Activated CD4-positive, alpha-beta T cell treated with anti-CD3 and anti-CD28 coated beads, Interleukin-2, amount 10 ng/mL, durations not matched to agents 24 days and 14 days (primary cell): ENCODE results near the gene LRFN5. TPM values are rescaled to one million over a fixed set of nuclear protein-coding genes. Genes with fewer than 3 reads are reported as not detected.
"Not testable (repeated sequence)": the region's sequence is repeated elsewhere in the genome, so short reads cannot be mapped to it uniquely, and the experiment has no call there.

Source experiments
- DNase-seq: peaks from one replicate; pipeline ENCODE4 v3.0.0; 2022
- H3K27ac Mint-ChIP-seq: one replicate; pipeline ENCODE4 v1.8.0; 2022; ENCODE audit warnings: mild to moderate bottlenecking, mixed read lengths
- H3K27me3 Mint-ChIP-seq: one replicate; pipeline ENCODE4 v1.8.0; 2022; ENCODE audit warnings: mixed read lengths
- H3K36me3 Mint-ChIP-seq: one replicate; pipeline ENCODE4 v1.8.0; 2022; ENCODE audit warnings: low read depth, mild to moderate bottlenecking, mixed read lengths
- H3K4me1 Mint-ChIP-seq: one replicate; pipeline ENCODE4 v1.8.0; 2021; ENCODE audit warnings: mixed read lengths
- H3K4me3 Mint-ChIP-seq: one replicate; pipeline ENCODE4 v1.8.0; 2022; ENCODE audit warnings: mild to moderate bottlenecking, moderate library complexity, mixed read lengths
- H3K9me3 Mint-ChIP-seq: one replicate; pipeline ENCODE4 v1.8.0; 2021; ENCODE audit warnings: mixed read lengths
- intact Hi-C: fragments of 100-400 bp; cut with micrococcal nuclease; formaldehyde crosslinking; loops from one replicate; pipeline ENCODE4 v1.15.1; 2023
- total RNA-seq: library from RNA; stranded (reverse); gene quantifications from 2 replicates; pipeline ENCODE4 v1.2.3, GENCODE V29; 2022

Gene LRFN5
- total RNA-seq, 1 donor from 2014 or later: not detected

- Mint-ChIP-seq H3K27ac (no peak overlapping the region), H3K27me3 (no peaks in the 10 kb centered on the region), H3K4me3 (no peak overlapping the region), H3K4me1 (no peaks in the 10 kb centered on the region), H3K9me3 (no peaks in the 10 kb centered on the region), H3K36me3 (no peaks in the 10 kb centered on the region)
- intact Hi-C loops: no loop called here
- DNase-seq: no peak
Measured at GRCh38 chr14:41663473-41663850, 56.8 kb downstream of the LRFN5 start.

GRCh38 chr14:41666301-41666700 is 59.6 kb downstream of the LRFN5 start:
- no peak for DNase-seq
- H3K27ac Mint-ChIP-seq: no peak overlapping the region
- no peaks in the 10 kb centered on the region for H3K27me3 Mint-ChIP-seq
- no peaks in the 10 kb centered on the region for H3K9me3 Mint-ChIP-seq
- H3K36me3 Mint-ChIP-seq: no peaks in the 10 kb centered on the region
- no peaks in the 10 kb centered on the region for H3K4me1 Mint-ChIP-seq
- no peak overlapping the region for H3K4me3 Mint-ChIP-seq
- intact Hi-C loops: no loop called here

DNA sequence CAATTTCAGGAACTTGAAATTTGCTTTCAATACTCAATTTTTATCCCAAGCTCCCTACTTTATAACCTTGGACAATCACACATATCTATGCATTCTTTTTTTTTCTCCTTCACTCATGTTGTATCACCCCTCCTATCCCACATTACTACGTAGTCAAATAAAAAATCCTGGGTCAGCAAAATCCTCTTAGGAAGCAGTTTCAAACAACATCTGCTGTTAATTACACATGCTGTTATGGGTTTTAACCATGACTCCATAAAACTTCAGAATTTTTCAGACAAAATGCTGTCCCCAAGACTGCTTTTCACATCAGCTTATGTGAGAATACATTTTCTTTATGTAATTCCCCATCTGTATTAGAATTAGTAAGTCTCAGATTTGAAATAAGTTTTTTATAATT is 61.7 kb downstream of the LRFN5 start:
- no peaks in the 10 kb centered on the region for H3K4me1 Mint-ChIP-seq
- no peaks in the 10 kb centered on the region for H3K27me3 Mint-ChIP-seq
- H3K36me3 Mint-ChIP-seq: no peaks in the 10 kb centered on the region
- intact Hi-C loops: no loop called here
- H3K9me3 Mint-ChIP-seq: no peaks in the 10 kb centered on the region
- H3K27ac Mint-ChIP-seq: no peak overlapping the region
- no peak for DNase-seq
- H3K4me3 Mint-ChIP-seq: no peak overlapping the region

DNA sequence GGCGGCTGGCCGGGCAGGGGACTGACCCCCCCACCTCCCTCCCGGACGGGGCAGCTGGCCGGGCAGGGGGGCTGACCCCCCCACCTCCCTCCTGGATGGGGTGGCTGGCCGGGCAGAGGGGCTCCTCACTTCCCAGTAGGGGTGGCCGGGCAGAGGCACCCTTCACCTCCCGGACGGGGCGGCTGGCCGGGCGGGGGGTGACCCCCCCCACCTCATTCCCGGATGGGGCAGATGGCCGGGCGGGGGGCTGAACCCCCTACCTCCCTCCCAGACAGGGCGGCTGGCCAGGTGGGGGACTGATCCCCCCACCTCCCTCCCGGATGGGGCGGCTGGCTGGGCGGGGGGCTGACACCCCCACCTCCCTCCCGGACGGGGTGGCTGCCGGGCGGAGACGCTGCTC is 66.9 kb downstream of the LRFN5 start:
- H3K27me3 Mint-ChIP-seq, H3K4me3 Mint-ChIP-seq, H3K36me3 Mint-ChIP-seq, DNase-seq, intact Hi-C loops, H3K27ac Mint-ChIP-seq, H3K9me3 Mint-ChIP-seq, H3K4me1 Mint-ChIP-seq: not testable (repeated sequence)

GRCh38 chr14:41674511-41674971 is 67.9 kb downstream of the LRFN5 start:
- H3K9me3 Mint-ChIP-seq, H3K4me1 Mint-ChIP-seq, H3K4me3 Mint-ChIP-seq, intact Hi-C loops, DNase-seq, H3K36me3 Mint-ChIP-seq, H3K27ac Mint-ChIP-seq, H3K27me3 Mint-ChIP-seq: not testable (repeated sequence)

DNA sequence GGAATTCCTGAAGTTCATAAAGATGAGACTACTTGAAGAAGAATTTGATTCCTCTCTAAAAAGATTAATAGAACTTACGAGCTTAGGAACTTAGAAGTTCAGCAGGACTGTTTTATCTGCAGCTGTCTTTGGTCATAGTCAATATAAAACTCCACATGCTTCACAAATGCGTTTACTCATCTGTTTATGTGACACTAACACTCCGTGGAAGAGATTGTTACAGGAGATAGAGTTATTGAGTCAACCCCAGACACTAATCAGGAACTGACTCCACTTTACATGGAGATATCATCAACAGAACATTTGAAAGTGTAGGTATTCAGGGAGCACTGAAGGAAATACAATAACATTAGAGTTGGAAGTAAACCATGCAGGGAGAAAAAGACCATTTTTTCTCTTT is 92.8 kb downstream of the LRFN5 start:
- H3K27ac Mint-ChIP-seq: no peak overlapping the region
- H3K9me3 Mint-ChIP-seq: no peaks in the 10 kb centered on the region
- no peaks in the 10 kb centered on the region for H3K27me3 Mint-ChIP-seq
- no peaks in the 10 kb centered on the region for H3K4me1 Mint-ChIP-seq
- intact Hi-C loops: no loop called here
- H3K4me3 Mint-ChIP-seq: no peak overlapping the region
- no peaks in the 10 kb centered on the region for H3K36me3 Mint-ChIP-seq
- DNase-seq: no peak

GRCh38 chr14:41718477-41719166 is 111.9 kb downstream of the LRFN5 start:
- DNase-seq: no peak
- Mint-ChIP-seq H3K4me3 (no peak overlapping the region), H3K27me3 (no peaks in the 10 kb centered on the region), H3K27ac (no peak overlapping the region), H3K9me3 (no peaks in the 10 kb centered on the region), H3K36me3 (no peaks in the 10 kb centered on the region), H3K4me1 (peaks cover 3% of the 10 kb centered on the region)
- intact Hi-C loops: no loop called here

- DNase-seq: no peak
Measured at GRCh38 chr14:41739203-41739602, 132.5 kb downstream of the LRFN5 start.

DNA sequence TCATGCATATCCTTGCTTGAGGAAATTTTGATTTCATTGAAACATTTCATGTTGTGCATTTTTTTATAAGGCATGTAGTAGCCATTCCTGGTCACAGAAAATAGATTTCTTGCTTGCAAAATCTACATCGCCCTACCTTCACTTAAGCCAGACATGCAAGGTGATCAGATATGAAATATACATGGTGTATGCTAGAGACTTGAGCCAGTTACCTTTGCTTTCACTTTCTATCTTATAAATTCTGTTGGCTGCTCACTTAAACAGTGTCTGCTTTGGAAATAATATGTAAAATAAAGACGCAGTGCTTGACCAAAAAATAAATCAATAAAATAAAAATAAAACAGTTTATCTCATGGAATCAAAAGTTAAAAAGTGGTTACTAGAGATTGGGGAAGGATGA is 136.5 kb downstream of the LRFN5 start:
- H3K27me3 Mint-ChIP-seq: no peaks in the 10 kb centered on the region
- H3K9me3 Mint-ChIP-seq: peaks cover 11% of the 10 kb centered on the region
- H3K36me3 Mint-ChIP-seq: no peaks in the 10 kb centered on the region
- DNase-seq: no peak
- peaks cover 2% of the 10 kb centered on the region for H3K4me1 Mint-ChIP-seq
- intact Hi-C loops: no loop called here
- no peak overlapping the region for H3K27ac Mint-ChIP-seq
- H3K4me3 Mint-ChIP-seq: no peak overlapping the region

More at GRCh38 chr14:41739203-41739602, 132.5 kb downstream of the LRFN5 start:
- intact Hi-C loops: no loop called here
- Mint-ChIP-seq H3K4me3 (no peak overlapping the region), H3K27me3 (no peaks in the 10 kb centered on the region), H3K4me1 (no peaks in the 10 kb centered on the region), H3K36me3 (no peaks in the 10 kb centered on the region), H3K9me3 (peaks cover 16% of the 10 kb centered on the region), H3K27ac (no peak overlapping the region)

GRCh38 chr14:41749429-41749828 is 142.8 kb downstream of the LRFN5 start:
- H3K4me1 Mint-ChIP-seq: peaks cover 10% of the 10 kb centered on the region

GRCh38 chr14:41750575-41750974 is 143.9 kb downstream of the LRFN5 start:
- H3K9me3 Mint-ChIP-seq, H3K27ac Mint-ChIP-seq, DNase-seq, intact Hi-C loops, H3K36me3 Mint-ChIP-seq, H3K27me3 Mint-ChIP-seq, H3K4me3 Mint-ChIP-seq: not testable (repeated sequence)
- peaks cover 10% of the 10 kb centered on the region for H3K4me1 Mint-ChIP-seq

More at GRCh38 chr14:41749429-41749828, 142.8 kb downstream of the LRFN5 start:
- peaks cover 4% of the 10 kb centered on the region for H3K9me3 Mint-ChIP-seq
- intact Hi-C loops: no loop called here
- peak overlapping the region; percentile 17 for H3K27ac Mint-ChIP-seq
- peak overlapping the region; percentile 70 for H3K4me3 Mint-ChIP-seq
- no peaks in the 10 kb centered on the region for H3K36me3 Mint-ChIP-seq
- peak; percentile 60 for DNase-seq
- no peaks in the 10 kb centered on the region for H3K27me3 Mint-ChIP-seq

DNA sequence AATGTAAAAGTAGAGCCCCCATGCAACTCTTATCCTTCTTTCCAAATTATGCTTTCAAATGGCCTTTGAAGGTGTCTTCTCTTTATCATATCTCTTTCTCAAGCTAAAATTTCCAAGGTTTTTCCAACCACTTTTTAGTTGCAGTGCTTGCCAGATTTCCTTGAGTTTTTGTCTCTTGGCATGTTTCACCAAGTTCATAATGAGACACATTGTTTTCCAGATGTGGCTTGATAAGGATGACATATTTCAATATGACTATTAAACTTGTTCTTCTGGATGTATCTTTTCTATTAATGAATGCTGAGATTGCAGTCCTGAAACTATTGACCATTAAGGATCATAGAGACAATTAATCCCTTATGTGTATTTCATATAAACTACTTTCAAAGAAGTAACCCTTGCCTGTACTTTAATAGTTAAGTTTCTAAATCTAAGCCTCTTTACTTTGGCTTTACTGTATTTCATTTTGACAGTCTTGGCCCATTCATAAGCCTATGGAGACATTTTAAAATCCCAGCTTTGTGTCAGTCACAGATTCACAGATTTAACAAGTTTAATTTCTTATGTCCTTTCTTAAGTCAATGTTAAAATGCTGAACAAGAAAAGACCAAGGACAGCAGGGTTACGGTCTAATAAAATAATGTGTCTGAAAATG is 151.5 kb downstream of the LRFN5 start:
- no peak for DNase-seq
- Mint-ChIP-seq H3K27ac (no peak overlapping the region), H3K36me3 (no peaks in the 10 kb centered on the region), H3K4me1 (no peaks in the 10 kb centered on the region), H3K9me3 (peaks cover 3% of the 10 kb centered on the region), H3K27me3 (no peaks in the 10 kb centered on the region), H3K4me3 (no peak overlapping the region)
- intact Hi-C loops: no loop called here

GRCh38 chr14:41761204-41761603 is 154.5 kb downstream of the LRFN5 start:
- H3K9me3 Mint-ChIP-seq: no peaks in the 10 kb centered on the region
- H3K4me3 Mint-ChIP-seq: no peak overlapping the region
- H3K27ac Mint-ChIP-seq: no peak overlapping the region
- no peaks in the 10 kb centered on the region for H3K36me3 Mint-ChIP-seq
- DNase-seq: no peak
- no peaks in the 10 kb centered on the region for H3K4me1 Mint-ChIP-seq
- intact Hi-C loops: no loop called here
- no peaks in the 10 kb centered on the region for H3K27me3 Mint-ChIP-seq

- intact Hi-C loops: no loop called here
- H3K4me1 Mint-ChIP-seq: no peaks in the 10 kb centered on the region
- no peaks in the 10 kb centered on the region for H3K36me3 Mint-ChIP-seq
- no peak overlapping the region for H3K27ac Mint-ChIP-seq
- no peak for DNase-seq
- H3K4me3 Mint-ChIP-seq: no peak overlapping the region
- no peaks in the 10 kb centered on the region for H3K9me3 Mint-ChIP-seq
- no peaks in the 10 kb centered on the region for H3K27me3 Mint-ChIP-seq
Measured at GRCh38 chr14:41766772-41767171, 160.1 kb downstream of the LRFN5 start.
